ENCODE results near the gene FCHO2. TPM values are rescaled to one million over a fixed set of nuclear protein-coding genes. Genes with fewer than 3 reads are reported as not detected.

Gene FCHO2
- total RNA-seq, 1 experiment from 2014 or later, result 20.6 TPM

- Histone ChIP-seq H3K27me3 (replicated peaks; ENCODE audit: control insufficient read depth, insufficient read depth, low read length) (no peaks in the 10 kb centered on the region; the same call in 1 of the 2 replicates), H3K4me3 (ENCODE audit: low read depth, low read length) (peak overlapping the region; percentile 62), H3K4me1 (peaks cover 15% of the 10 kb centered on the region), H3K9me3 (no peaks in the 10 kb centered on the region), H3K36me3 (ENCODE audit: control insufficient read depth, insufficient read depth, low read length) (no peaks in the 10 kb centered on the region)
- Mint-ChIP-seq H3K4me1 (ENCODE audit: low read depth, unreplicated experiment) (peaks cover 6% of the 10 kb centered on the region), H3K4me3 (ENCODE audit: unreplicated experiment) (peak overlapping the region; percentile 71), H3K27me3 (ENCODE audit: insufficient read depth, unreplicated experiment) (peaks cover 3% of the 10 kb centered on the region), H3K9me3 (ENCODE audit: unreplicated experiment) (no peaks in the 10 kb centered on the region), H3K27ac (ENCODE audit: unreplicated experiment) (no peak overlapping the region), H3K36me3 (ENCODE audit: insufficient read depth, unreplicated experiment) (no peaks in the 10 kb centered on the region)
- ChIA-PET CTCF (interaction anchor here (1.3 to 1.5 kb wide), 2 partner anchors 81 to 95 kb away, joined by 3 to 4 read pairs; no protein-coding TSS in a partner anchor), POLR2A (no interaction called here)
- no peak for TF ChIP-seq CTCF (IDR thresholded peaks at IDR 0.05; ENCODE audit: insufficient read depth in 1 of 2, low read depth in 1 of 2, low read length in 1 of 2, severe bottlenecking in 1 of 2, unreplicated experiment in 1 of 2)
- TSS peak; percentile 24 for BruUV-seq (replicated peaks)
- no peak for DNase-seq
- intact Hi-C loops (cut with micrococcal nuclease; ENCODE audit: unreplicated experiment), result no loop called here
Observed at GRCh38 chr5:73121119-73121463, 165.2 kb downstream of the FCHO2 start.

- Mint-ChIP-seq H3K36me3 (ENCODE audit: insufficient read depth, unreplicated experiment) (no peaks in the 10 kb centered on the region), H3K4me3 (ENCODE audit: unreplicated experiment) (no peak overlapping the region), H3K9me3 (ENCODE audit: unreplicated experiment) (no peaks in the 10 kb centered on the region), H3K4me1 (ENCODE audit: low read depth, unreplicated experiment) (no peaks in the 10 kb centered on the region), H3K27me3 (ENCODE audit: insufficient read depth, unreplicated experiment) (peaks cover 3% of the 10 kb centered on the region), H3K27ac (ENCODE audit: unreplicated experiment) (no peak overlapping the region)
- POLR2A ChIA-PET, result no interaction called here
- intact Hi-C loops (cut with micrococcal nuclease; ENCODE audit: unreplicated experiment), result no loop called here
- Histone ChIP-seq H3K4me1 (0 out of 2 replicates have a peak, but pooled peaks cover 8% of the 10 kb centered on the region), H3K4me3 (ENCODE audit: low read depth, low read length) (no peak overlapping the region), H3K36me3 (ENCODE audit: control insufficient read depth, insufficient read depth, low read length) (no peaks in the 10 kb centered on the region), H3K27me3 (replicated peaks; ENCODE audit: control insufficient read depth, insufficient read depth, low read length) (no peaks in the 10 kb centered on the region; the same call in 1 of the 2 replicates), H3K9me3 (no peaks in the 10 kb centered on the region)
- no TSS peak for BruUV-seq (replicated peaks)
- DNase-seq, result no peak
- CTCF ChIA-PET, result interaction anchor here (0.6 kb wide), 1 partner anchor 93 kb away, joined by 3 read pairs; no protein-coding TSS in a partner anchor
- no peak for TF ChIP-seq CTCF (IDR thresholded peaks at IDR 0.05; ENCODE audit: insufficient read depth in 1 of 2, low read depth in 1 of 2, low read length in 1 of 2, severe bottlenecking in 1 of 2, unreplicated experiment in 1 of 2)
Observed at GRCh38 chr5:73122875-73123810, 167.3 kb downstream of the FCHO2 start.

GRCh38 chr5:73125289-73125688 is 169.4 kb downstream of the FCHO2 start:
- Mint-ChIP-seq H3K4me3 (ENCODE audit: unreplicated experiment) (no peak overlapping the region), H3K27ac (ENCODE audit: unreplicated experiment) (no peak overlapping the region), H3K36me3 (ENCODE audit: insufficient read depth, unreplicated experiment) (peaks cover 4% of the 10 kb centered on the region), H3K4me1 (ENCODE audit: low read depth, unreplicated experiment) (peaks cover 7% of the 10 kb centered on the region), H3K27me3 (ENCODE audit: insufficient read depth, unreplicated experiment) (peaks cover 3% of the 10 kb centered on the region), H3K9me3 (ENCODE audit: unreplicated experiment) (no peaks in the 10 kb centered on the region)
- DNase-seq, result no peak
- H3K4me1 ChIP-seq, result 0 out of 2 replicates have a peak, but pooled peaks cover 5% of the 10 kb centered on the region
- intact Hi-C loops (cut with micrococcal nuclease; ENCODE audit: unreplicated experiment), result no loop called here
- ChIA-PET POLR2A (no interaction called here), CTCF (no interaction called here)
- no peaks in the 10 kb centered on the region for H3K9me3 ChIP-seq
- no peaks in the 10 kb centered on the region for H3K36me3 ChIP-seq (ENCODE audit: control insufficient read depth, insufficient read depth, low read length)
- no peaks in the 10 kb centered on the region; the same call in 1 of the 2 replicates for H3K27me3 ChIP-seq (replicated peaks; ENCODE audit: control insufficient read depth, insufficient read depth, low read length)
- H3K4me3 ChIP-seq (ENCODE audit: low read depth, low read length), result no peak overlapping the region
- no peak for TF ChIP-seq CTCF (IDR thresholded peaks at IDR 0.05; ENCODE audit: insufficient read depth in 1 of 2, low read depth in 1 of 2, low read length in 1 of 2, severe bottlenecking in 1 of 2, unreplicated experiment in 1 of 2)
- BruUV-seq (replicated peaks), result no TSS peak
